Loucy (cell line): ENCODE results near the gene LIX1.
A peak's percentile ranks its signal among the peaks of the same experiment; 100 is the strongest.
"Not testable (repeated sequence)": the region's sequence is repeated elsewhere in the genome, so short reads cannot be mapped to it uniquely, and the experiment has no call there.

Source experiments
- H2AFZ ChIP-seq: fragments of 200-600 bp; sonication (generic); 2 replicates; pipeline ENCODE4 v1.6.0; 2016; ENCODE audit warnings: antibody characterized with exemption, mild to moderate bottlenecking, low read length, moderate library complexity
- H3F3A ChIP-seq: fragments of 200-600 bp; 2 replicates; pipeline ENCODE4 v1.6.0; 2016; ENCODE audit warnings: antibody characterized with exemption, low read depth, mild to moderate bottlenecking
- H3K27me3 ChIP-seq: fragments of 200-600 bp; sonication (generic); 2 replicates; pipeline ENCODE4 v1.6.1; 2014; ENCODE audit warnings: low read length, mild to moderate bottlenecking; ENCODE audit not compliant: insufficient read depth, poor library complexity, severe bottlenecking
- H3K36me3 ChIP-seq: fragments of 200-600 bp; sonication (generic); 2 replicates; pipeline ENCODE4 v1.6.1; 2016; ENCODE audit warnings: low read length; ENCODE audit not compliant: insufficient read depth
- H3K4me1 ChIP-seq: fragments of 200-600 bp; sonication (generic); 2 replicates; pipeline ENCODE4 v1.5.1; 2014; ENCODE audit warnings: low read length, mild to moderate bottlenecking; ENCODE audit not compliant: insufficient read depth, poor library complexity, severe bottlenecking
- H3K4me2 ChIP-seq: fragments of 200-600 bp; sonication (generic); 2 replicates; pipeline ENCODE4 v1.6.0; 2014; ENCODE audit warnings: antibody characterized with exemption, low read length, low read depth, mild to moderate bottlenecking; ENCODE audit not compliant: poor library complexity, severe bottlenecking
- H3K4me3 ChIP-seq: fragments of 200-600 bp; sonication (generic); 2 replicates; pipeline ENCODE4 v1.5.1; 2014; ENCODE audit warnings: low read length, mild to moderate bottlenecking, mixed read lengths; ENCODE audit not compliant: poor library complexity, severe bottlenecking
- H3K79me2 ChIP-seq: fragments of 200-600 bp; sonication (generic); 2 replicates; pipeline ENCODE4 v1.6.1; 2014; ENCODE audit warnings: low read length; ENCODE audit not compliant: insufficient read depth
- H3K9ac ChIP-seq: fragments of 200-600 bp; sonication (generic); 2 replicates; pipeline ENCODE4 v1.6.0; 2014; ENCODE audit warnings: mild to moderate bottlenecking, low read depth, low read length, moderate library complexity; ENCODE audit not compliant: poor library complexity, severe bottlenecking
- H3K9me2 ChIP-seq: fragments of 200-600 bp; sonication (generic); replicated peaks from 2 replicates; pipeline ENCODE4 v1.6.1; 2016; ENCODE audit warnings: low read depth, low read length, mixed read lengths
- H3K9me3 ChIP-seq: fragments of 200-600 bp; sonication (generic); 2 replicates; pipeline ENCODE4 v1.6.1; 2014; ENCODE audit warnings: mild to moderate bottlenecking, antibody characterized with exemption, low read length, low read depth; ENCODE audit not compliant: insufficient read depth
- H4K20me1 ChIP-seq: fragments of 200-600 bp; sonication (generic); 2 replicates; pipeline ENCODE4 v1.6.0; 2014; ENCODE audit warnings: antibody characterized with exemption, low read length, mild to moderate bottlenecking; ENCODE audit not compliant: insufficient read depth, poor library complexity, severe bottlenecking
- CTCF ChIP-seq: fragments of 200-600 bp; sonication (generic); conservative IDR thresholded peaks from 2 replicates; pipeline ENCODE4 v1.5.1; 2014; ENCODE audit warnings: mild to moderate bottlenecking, antibody characterized with exemption, low read length
- EZH2phosphoT487 ChIP-seq: fragments of 200-600 bp; IDR thresholded peaks from 2 replicates; pipeline ENCODE4 v1.6.1; 2018; ENCODE audit warnings: antibody characterized with exemption, mild to moderate bottlenecking, moderate library complexity, borderline replicate concordance

Gene LIX1

DNA sequence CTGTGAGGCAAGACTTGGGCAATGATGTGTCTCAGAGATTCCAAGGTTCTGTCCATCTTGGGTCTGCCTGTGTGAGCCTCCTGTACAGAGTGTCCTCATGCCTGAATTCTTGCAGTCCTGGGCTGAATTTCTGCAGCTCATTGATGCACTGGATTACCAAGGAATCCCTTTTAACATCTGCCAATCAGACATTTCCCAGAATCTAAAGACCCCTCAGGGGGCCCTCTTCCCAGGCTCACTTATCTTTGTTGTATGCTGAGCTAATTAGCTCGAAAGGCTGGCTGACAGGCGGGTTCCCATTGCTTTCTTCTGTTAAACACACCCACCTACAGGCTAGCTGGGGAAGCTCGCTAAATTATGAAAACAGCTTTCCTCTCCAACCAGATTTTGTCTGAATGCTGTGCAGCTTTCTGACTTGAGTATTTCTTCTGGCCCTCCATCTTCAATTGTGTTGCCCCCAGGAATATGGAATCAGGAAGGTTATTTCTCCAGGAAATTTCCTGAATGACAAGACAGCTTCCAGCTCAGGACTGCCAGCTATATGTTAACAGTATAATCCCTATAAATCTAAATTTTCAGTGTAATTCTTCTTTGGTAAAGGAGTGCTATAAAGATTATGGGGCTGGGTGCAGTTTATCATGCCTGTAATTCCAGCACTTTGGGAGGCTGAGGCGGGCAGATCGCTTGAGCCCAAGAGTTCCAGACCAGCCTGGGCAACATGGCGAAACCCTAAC lies at the start of gene LIX1:
TSS of gene LIX1 (minus strand) at position 91 of the 734 bp plus-strand sequence. CDS start at position 56, 35 bp downstream.
- Histone ChIP-seq H4K20me1 (no peaks in the 10 kb centered on the region), H3K79me2 (no peaks in the 10 kb centered on the region), H3K9ac (no peak within 1 kb of the TSS), H3K36me3 (no peaks in the 10 kb centered on the region), H3K4me1 (peaks cover 12% of the 10 kb centered on the region), H2AFZ (0 out of 2 replicates have a peak within 1 kb of the TSS, but pooled peaks have one; percentile 51), H3K9me3 (no peaks in the 10 kb centered on the region), H3K4me2 (no peak within 1 kb of the TSS), H3F3A (no peaks in the 10 kb centered on the region), H3K9me2 (no peaks in the 10 kb centered on the region), H3K4me3 (no peak within 1 kb of the TSS), H3K27me3 (no peaks in the 10 kb centered on the region)
- TF ChIP-seq CTCF (peak; percentile 87), EZH2phosphoT487 (no peak)

DNA sequence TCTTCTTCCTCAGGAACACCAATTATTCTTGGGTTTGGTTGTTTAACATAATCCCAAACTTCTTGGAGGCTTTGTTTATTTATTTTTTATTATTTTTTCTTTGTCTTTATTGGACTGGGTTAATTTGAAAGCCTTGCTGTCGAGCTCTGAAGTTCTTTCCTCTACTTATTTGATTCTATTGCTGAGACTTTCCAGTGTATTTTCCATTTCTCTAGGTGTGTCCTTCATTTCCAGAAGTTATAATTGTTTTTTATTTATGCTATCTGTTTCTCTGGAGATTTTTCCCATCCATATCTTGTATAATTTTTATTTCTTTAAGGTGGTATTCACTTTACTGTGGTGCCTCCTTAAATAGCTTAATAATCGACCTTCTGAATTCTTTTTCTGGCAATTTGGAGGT lies 49.5 kb upstream of the LIX1 start:
- H3K4me2 ChIP-seq, result no peak overlapping the region
- H3K36me3 ChIP-seq, result no peaks in the 10 kb centered on the region
- H3K9ac ChIP-seq, result no peak overlapping the region

DNA sequence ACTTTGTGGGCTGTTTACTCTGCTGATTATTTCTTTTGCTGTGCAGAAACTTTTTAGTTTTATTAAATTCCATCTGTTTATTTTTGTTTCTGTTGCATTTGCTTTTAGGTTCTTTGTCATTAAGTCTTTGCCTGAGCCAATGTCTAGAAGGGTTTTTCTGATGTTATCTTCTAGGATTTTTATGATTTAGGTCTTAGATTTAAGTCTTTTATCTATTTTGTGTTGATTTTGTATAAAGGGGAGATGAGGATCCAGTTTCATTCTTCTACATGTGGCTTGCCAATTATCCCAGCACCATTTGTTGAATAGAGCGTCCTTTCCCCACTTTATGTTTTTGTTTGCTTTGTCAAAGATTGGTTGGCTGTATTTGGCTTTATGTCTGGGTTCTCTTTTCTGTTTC lies 47.1 kb upstream of the LIX1 start:
- not testable (repeated sequence) for H3K27me3 ChIP-seq, H3K9me3 ChIP-seq, H3K9me2 ChIP-seq, H3K9ac ChIP-seq, H3K36me3 ChIP-seq, H3K4me1 ChIP-seq, H3K4me3 ChIP-seq, H3K4me2 ChIP-seq, H3K79me2 ChIP-seq, H4K20me1 ChIP-seq, H2AFZ ChIP-seq, H3F3A ChIP-seq

More for the DNA sequence above, 49.5 kb upstream of the LIX1 start:
- Histone ChIP-seq H3K4me1 (no peaks in the 10 kb centered on the region), H3K4me3 (no peak overlapping the region), H3K9me3 (no peaks in the 10 kb centered on the region), H3K27me3 (no peaks in the 10 kb centered on the region), H3K9me2 (no peaks in the 10 kb centered on the region), H4K20me1 (no peaks in the 10 kb centered on the region), H3F3A (no peaks in the 10 kb centered on the region), H3K79me2 (no peaks in the 10 kb centered on the region), H2AFZ (no peak overlapping the region)
- TF ChIP-seq CTCF (no peak), EZH2phosphoT487 (no peak)

DNA sequence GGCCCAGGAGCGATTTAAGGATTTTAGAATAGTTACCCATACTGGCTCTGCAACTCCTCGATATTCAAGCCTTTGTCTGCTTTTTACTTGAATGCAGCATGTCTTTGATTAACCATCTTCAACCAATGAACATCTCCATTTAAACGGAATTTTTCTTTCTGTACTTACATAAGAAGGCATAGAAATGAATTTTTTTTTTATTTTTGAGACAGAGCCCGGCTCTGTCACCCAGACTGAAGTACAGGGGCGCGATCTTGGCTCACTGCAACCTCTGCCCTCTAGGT lies 41.5 kb upstream of the LIX1 start:
- H3K27me3 ChIP-seq, result no peaks in the 10 kb centered on the region
- peak overlapping the region; percentile 86 for H3K9ac ChIP-seq
- H3K4me1 ChIP-seq, result peaks cover 4% of the 10 kb centered on the region
- no peaks in the 10 kb centered on the region for H3F3A ChIP-seq
- H3K4me3 ChIP-seq, result peak overlapping the region; percentile 93
- peaks cover 2% of the 10 kb centered on the region; the same call in 1 of the 2 replicates for H3K36me3 ChIP-seq
- H3K9me3 ChIP-seq, result no peaks in the 10 kb centered on the region
- H4K20me1 ChIP-seq, result peaks cover 7% of the 10 kb centered on the region
- TF ChIP-seq EZH2phosphoT487, result no peak
- no peak for TF ChIP-seq CTCF
- H3K4me2 ChIP-seq, result peak overlapping the region; percentile 90
- no peaks in the 10 kb centered on the region for H3K9me2 ChIP-seq
- peaks cover 27% of the 10 kb centered on the region for H3K79me2 ChIP-seq
- peak overlapping the region; percentile 87 for H2AFZ ChIP-seq
